ENCODE results near the gene NSMF.
"Not testable (repeated sequence)": the region's sequence is repeated elsewhere in the genome, so short reads cannot be mapped to it uniquely, and the experiment has no call there.

The NSMF gene

DNA sequence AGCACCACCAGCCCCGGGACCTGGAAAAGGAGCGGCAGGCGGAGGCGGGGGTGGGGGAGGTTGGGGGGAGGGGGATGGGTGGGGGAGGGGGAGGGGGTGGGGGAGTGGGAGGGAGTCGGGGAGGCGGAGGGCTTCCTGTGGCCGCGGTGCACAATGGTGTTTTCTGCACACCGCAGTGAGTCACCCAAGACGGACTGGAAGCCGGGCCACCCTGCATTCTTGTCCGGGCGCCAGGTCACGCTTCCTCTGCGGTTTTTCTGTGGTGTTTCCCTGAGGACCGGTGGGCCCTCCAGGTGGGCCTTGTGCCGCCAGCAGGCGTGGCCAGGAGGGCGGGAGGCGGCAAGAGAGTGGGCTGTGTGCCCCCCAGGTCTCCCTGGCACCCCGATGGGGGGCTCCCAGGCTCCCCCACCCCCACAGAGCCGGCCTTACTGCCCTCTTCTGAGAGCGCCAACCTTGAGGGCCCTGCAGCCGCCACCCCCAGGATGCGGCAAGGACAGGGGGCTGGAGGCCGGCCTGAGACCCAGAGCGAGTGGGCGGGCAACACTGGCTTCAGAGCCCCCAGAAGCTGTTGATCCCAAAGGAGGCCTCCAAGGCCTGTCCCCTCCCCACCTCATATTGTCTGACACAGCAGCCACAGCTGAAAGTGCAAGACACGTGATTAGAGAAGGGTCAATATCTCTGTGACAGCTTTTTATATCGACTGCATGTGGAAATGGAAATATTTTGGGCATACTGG lies 47.3 kb downstream of the NSMF start:
- DNase-seq (ENCODE audit: low spot score), result peak; percentile 30

DNA sequence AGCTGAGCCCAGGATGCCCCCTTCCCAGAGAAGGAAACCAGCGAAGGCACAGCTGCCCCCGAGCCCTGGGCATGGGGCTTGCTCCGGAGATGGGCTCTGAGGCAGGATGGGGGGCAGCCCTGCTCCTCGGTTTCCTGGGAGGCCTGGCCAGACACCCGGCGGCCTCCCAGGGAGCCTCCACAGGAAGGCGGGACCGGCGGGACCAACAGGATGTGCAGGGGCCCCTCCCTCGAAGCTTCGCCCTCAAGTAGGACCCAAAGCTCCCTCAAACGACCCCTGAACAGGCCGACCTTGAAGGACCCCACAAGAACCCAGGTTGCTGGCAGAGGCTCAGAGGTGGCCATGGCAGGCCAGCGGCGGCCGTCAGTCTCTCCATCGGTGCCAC lies 47.9 kb downstream of the NSMF start:
- DNase-seq (ENCODE audit: low spot score), result no peak

DNA sequence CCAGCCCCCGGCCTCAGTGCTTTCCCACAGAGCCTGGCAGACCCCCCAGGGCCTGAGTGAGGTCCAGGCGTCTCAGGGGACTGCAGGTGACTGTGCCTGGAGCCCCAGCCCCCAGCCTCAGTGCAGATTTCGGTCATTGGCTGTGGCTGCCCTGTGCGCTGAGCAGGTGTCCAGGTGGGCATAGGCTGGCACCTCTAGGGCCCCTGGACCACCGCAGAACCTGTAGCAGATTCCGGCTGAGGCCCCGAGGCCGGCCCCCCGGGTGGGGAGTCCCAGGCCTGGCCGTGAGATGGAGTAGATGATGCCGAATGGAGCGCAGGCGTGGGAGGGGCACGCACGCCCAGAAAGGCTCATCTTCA lies 48.3 kb downstream of the NSMF start:
- DNase-seq (ENCODE audit: low spot score), result no peak

DNA sequence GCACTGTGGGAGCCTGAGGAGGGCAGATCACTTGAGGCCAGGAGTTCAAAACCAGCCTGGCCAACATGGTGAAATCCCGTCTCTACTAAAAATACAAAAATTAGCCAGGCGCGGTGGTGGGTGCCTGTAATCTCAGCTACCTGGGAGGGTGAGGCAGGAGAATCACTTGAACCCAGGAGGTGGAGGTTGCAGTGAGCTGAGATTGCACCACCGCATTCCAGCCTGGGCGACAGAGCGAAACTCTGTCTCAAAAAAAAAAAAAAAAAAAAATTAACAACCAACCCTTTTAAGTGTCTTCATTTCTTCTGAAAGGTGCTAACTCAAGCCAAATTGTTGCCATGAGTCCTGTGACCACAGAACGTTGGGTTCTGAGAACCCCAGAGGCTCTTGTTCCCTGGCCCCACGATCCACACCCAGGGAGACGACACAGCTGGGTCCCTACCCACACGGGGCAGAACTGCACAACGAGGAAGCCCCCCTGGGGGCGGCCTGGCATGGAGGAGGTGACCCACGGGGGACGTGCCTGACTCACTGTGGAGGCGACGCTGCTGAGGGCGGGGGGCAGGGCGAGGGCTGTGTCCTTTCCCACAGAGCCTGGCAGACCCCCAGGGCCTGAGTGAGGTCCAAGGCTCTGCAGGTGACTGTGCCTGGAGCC lies 48.8 kb downstream of the NSMF start:
- DNase-seq (ENCODE audit: low spot score), result not testable (repeated sequence)

DNA sequence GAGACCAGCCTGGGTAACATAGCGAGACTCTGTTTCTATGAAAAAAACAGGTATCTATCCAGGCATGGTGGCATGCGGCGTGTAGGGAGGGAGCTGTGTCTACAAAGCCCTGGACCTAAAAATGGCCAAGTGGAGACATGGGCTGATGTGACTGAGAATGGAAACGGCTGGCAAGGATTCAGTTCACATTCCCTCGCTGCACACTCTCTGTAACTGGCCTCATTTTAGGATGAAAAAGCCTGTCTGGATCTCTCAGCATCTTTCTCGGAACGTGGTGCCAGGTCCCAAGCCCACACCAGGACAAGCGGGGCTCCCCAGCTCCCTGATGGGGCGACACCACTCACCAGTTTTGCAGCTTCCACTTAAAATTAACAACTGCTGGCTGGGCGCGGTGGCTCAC lies 49.6 kb downstream of the NSMF start:
- no peak for DNase-seq (ENCODE audit: low spot score)

DNA sequence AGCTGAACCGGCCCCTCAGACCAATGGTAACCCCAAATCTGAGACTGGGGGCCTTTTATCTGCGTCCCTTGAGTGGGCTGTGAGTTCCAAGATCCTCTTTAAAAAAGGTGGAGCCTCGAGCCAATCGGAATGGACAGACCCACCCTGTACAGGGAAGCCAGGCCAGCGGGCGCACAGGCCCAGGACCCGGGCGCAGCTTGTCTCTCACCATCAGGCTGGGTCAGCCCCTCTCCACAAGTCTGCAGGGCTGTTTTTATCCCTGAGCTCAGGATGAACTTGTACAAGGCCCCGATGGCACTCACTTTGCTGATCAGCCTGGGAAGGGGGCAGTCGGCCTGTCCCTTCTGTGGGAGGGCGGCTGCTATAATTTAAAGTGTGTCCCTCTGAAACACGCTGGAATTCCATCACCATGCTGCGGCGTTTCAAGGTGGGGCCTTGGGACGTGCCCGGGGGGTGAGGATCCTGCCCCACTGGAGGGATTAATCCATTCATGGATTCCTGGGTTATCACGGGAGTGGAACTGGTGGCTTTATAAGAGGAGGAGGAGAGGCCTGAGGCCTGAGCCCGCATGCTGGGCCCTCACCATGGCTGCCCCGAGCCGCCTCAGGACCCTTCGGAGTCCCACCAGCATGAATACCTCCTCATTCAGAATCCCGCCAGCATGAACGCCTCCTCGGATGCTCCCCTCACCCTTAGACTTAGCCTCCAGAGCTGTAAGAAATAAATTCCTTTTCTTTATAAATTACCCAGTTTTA lies 50.3 kb downstream of the NSMF start:
- DNase-seq (ENCODE audit: low spot score), result no peak

DNA sequence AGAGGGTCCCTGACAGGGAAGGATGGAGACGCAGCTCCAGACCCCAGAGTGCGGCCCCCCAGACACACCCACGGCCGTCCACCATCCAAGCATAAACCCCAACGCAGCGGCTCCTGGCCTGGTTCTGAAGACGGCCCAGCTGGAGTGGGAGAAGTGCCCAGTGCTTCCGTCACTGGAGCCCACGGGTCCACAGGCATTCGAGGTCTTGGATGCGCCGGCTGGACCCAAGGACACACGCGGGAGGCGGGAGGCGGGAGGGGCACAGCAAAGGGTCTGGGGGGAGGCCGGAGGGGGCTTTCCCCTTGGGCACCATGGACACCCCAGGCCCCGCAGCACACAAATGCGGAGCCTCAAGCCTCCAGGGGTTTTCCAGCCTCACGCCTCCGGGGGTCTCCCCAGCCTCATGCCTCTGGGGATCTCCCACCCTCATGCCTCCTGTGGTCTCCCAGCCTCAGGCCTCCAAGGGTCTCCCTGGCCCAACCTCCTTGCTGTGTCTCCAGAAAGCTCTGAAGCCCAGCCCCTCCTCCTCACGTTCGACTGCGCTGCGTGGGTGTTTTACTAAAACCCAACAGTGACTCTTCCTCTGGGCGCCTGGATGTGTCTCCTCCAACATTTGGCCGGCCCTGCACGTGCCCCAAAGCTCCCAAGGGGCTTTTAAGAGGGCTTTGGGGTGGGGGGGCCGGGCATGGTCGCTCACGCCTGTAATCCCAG lies 51.4 kb downstream of the NSMF start:
- no peak for DNase-seq (ENCODE audit: low spot score)

DNA sequence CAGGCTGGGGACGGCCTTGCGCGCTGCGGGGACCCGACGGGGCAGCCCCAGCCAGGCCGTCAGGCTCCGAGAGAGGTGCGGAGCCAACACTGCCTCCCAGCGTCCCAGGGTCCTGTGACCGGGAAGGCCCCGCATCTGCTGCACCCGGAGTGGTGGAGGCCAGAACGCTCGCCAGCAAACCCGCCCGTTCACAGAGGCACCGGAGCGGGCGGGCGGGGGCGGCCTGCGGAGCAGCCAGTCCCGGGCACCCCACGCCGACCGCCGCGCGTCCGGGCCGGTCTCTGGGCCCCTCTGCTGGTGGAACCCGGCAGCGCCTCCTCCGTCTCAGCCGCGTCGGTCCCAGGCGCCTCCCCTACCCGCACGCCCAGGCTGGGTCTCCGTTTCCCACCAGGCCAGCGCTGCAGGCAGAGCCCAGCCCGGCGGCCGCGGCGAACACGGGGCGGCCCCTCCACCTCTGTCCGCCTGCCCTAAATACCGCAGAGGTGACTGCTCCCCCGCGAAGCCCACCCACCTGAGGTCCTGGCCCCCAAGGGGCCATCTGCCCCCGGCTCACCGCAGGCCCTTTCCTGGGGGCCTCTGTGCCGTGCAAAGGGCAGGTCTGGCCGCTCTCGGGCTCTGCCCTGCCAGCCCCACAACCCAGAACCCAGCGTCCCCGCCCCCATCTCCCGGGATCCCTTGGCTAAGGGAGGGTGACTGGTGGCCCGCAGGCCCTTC lies 52.1 kb downstream of the NSMF start:
- DNase-seq (ENCODE audit: low spot score), result peak; percentile 54

DNA sequence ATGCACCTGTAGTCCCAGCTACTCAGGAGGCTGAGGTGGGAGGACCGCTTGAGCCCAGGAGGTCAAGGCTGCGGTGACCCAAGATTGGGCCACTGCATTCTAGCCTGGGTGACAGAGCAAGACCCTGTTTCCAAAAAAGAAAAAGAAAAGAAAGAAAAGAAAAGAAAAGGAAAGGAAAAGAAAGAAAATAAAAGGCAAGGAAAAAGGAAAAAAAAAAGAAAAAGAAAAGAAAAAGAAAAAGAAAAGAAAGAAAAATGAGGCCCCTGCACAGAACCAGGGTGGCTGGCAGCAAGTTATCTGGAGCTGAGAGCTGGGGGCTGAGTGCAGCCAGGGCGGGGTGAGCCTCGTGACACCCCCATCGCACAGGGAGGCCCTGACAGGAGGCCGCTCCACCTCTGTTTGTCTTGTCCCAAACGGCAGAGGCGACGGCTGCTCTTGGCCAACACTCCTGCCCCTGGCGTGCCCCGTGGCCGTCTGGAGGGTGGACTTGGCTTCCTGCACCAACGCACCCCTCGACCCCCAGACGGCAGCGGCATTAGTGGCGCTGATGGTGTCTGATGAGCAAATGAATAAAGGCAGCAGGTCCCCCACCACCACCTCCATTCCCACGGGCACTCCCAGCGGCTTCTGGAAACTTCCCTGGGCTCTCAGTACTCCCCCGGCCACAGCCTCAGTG lies 52.9 kb downstream of the NSMF start:
- DNase-seq (ENCODE audit: low spot score), result no peak

DNA sequence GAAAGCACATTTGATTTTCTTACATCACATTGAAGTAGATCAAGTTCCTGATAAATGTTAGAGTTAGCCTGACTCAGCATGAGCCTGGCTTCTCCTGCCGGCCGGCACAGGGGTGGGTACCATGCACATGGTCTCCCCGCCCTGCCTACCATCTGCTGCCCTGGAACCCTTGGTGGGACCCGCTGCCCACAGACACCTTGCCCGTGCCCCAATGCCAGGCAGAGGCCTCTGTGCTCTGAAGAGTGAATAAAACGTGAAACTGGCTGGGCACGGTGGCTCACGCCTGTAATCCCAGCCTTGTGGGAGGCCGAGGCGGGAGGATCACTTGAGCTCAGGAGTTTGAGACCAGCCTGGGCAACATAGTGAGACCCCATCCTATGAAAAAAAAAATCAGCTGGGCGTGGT lies 53.5 kb downstream of the NSMF start:
- no peak for DNase-seq (ENCODE audit: low spot score)

DNA sequence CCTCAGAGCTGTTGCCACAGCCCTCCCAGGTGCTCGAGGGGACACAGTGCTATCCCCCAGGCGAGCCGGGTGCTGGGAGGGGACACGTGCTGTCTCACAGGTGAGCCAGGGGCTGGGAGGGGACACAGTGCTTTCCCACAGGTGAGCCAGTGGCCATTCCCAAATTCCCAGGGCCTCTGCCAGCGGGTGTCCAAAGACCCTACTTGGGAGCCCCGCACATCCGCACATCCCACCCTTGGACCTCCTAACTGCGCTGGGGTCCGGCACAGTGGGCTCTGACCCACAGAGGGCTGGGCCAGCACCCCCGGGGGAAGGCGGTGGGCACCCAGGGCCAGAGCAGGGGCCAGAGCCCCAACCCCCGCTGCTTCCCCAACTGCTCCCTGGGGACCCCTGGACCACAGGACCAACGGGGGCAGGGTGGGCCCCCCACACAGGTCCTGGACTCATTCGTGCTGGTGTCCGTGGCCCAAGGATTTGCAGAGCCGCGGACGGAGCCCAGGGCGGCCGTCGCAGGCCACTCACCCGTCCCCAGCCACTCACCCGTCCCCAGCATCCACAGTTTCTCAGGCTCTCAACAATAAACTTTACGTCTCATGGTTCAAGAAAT lies 54.1 kb downstream of the NSMF start:
- DNase-seq (ENCODE audit: low spot score), result no peak

DNA sequence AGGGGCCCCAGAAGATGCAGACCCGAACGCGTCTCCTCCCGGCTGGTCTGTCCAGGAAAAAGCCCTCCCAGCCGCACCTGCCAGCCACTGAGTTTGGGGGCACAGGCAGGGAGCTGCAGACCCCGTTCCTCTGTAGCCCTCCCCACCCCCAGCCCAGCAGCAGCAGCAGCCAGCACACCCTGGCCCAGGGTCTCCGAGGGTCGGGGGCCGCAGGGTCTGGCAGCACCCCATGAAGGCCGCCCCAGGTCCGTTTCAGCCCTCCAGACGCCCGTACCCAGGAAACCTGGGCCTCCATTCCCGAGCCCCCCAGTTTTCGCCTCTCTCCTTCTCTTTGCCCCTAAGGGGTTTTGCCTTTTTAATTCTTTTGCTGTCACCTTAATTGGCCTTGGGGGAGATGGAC lies 55.9 kb downstream of the NSMF start:
- no peak for DNase-seq (ENCODE audit: low spot score)

DNA sequence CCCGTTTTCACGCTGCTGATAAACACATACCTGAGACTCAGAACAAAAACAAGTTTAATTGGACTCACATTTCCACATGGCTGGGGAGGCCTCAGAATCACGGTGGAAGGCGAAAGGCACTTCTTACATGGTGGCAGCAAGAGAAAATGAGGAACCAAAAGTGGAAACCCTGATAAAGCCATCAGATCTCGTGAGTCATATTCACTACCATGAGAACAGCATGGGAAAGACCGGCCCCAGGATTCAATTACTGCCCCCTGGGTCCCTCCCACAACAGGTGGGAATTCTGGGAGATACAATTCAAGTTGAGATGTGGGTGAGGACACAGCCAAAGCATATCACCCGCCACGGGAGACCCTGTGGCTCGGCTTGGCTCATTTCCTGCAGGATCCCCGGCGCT lies 56.4 kb downstream of the NSMF start:
- DNase-seq (ENCODE audit: low spot score), result no peak

DNA sequence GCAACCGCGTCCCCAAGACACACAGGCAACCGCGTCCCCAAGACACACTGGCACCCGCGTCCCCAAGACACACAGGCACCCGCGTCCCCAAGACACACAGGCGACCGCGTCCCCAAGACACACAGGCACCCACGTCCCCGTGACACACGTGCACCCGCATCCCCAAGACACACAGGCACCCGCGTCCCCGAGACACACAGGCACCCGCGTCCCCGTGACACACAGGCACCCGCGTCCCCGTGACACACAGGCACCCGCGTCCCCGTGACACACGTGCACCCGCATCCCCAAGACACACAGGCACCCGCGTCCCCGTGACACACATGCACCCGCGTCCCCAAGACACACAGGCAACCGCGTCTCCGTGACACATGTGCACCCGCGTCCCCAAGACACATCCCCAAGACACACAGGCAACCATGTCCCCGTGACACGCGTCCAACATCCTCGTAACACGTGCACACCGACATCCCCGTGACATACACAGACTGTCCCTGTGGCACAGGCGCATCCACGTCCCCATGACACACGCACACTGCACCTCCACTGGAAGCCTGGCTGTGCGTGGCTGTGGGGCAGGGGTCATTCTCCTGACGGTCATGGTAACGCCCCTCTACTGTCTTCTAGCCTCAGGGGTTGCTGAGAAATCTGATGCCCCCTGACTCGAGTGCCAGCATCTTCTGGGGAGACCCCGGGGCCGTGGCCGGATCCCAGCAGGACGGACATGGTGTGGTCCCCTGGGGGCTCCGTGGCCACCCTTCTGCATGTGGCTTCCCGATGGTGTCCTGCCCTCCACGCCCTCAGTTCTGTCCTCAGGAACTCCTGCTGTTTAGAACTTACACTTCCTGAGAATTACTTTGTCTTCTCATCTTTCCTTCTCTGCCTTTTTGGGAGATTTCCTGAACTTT lies 60.3 kb downstream of the NSMF start:
- no peak for DNase-seq (ENCODE audit: low spot score)

DNA sequence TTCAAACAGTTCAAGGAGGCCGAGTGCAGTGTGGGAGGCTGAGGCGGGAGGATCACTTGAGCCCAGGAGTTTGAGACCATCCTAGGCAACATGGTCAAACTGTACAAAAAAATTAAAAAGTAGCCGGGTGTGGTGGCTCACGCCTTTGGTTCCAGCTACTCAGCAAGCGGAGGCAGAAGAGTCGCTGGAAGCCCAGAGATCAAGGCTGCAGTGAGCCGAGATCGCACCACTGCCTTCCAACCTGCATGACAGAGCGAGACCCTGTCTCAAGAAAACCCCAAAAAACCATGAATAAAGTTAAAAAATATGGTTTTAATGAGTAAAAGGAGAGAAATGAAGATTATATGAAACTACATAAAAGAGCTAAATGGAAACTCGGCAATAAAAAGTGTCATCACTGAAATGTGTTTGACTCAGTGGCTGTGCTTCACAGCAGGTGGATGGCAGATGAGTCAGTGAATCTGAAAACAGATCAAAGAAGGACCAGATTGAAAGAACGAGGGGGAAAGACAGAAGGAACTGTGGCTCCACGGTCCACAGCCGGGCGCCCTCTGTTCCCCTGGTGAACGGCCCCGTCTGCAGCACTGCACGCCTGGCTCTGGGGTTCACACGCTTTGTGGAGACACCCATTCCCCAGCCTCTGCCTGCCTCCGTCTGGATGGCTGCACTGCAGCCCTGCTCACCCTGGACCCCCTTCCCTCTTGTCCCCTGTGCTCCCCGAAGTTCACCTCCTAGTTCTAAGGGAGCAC lies 61.3 kb downstream of the NSMF start:
- no peak for DNase-seq (ENCODE audit: low spot score)
